ENCODE measurements around the gene COBLL1. TPM values are rescaled to one million over a fixed set of nuclear protein-coding genes. Genes with fewer than 3 reads are reported as not detected.
A peak's percentile ranks its signal among the peaks of the same experiment; 100 is the strongest.

Gene COBLL1
- total RNA-seq, 4 donors from 2014 or later, result 41.4 to 66.0 (median 61.9) TPM

DNA sequence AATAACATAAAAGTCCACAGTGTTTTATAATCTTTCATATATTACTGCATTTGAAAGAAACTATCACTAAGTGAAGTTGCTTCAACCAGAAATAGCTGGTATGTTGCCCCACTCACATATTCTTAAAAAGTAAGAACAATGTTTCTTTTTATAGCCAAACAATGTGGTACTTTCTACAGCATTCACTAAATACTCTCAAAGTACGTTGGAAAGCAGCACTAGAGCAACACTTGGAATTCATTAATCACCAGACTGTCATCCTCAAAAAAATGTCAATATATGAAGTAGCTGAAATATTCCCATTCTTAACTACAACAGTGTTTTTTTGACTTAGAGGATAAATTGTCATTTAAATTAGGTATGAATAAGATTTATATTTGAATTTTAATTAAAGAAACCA, 32.8 kb downstream of the COBLL1 start:
- Histone ChIP-seq H3K4me3 (no peak overlapping the region), H3K36me3 (no peaks in the 10 kb centered on the region), H3K4me1 (peaks cover 32 to 65% (median 57%) of the 10 kb centered on the region in 4 donors), H3K9me3 (no peaks in the 10 kb centered on the region), H3K27ac (replicated peaks in 1 of 4) (peak overlapping the region in 3 of 4 donors; percentile 7 to 41 (median 39)), H3K27me3 (no peaks in the 10 kb centered on the region)
- DNase-seq (ENCODE audit: extremely low spot score), result no peak
- TF ChIP-seq POLR2AphosphoS5 (IDR thresholded peaks at IDR 0.05) (no peak), POLR2A (IDR thresholded peaks at IDR 0.05; ENCODE audit: low read depth) (no peak), EP300 (IDR thresholded peaks at IDR 0.05) (no peak)
- TF ChIP-seq, protein P1, sequence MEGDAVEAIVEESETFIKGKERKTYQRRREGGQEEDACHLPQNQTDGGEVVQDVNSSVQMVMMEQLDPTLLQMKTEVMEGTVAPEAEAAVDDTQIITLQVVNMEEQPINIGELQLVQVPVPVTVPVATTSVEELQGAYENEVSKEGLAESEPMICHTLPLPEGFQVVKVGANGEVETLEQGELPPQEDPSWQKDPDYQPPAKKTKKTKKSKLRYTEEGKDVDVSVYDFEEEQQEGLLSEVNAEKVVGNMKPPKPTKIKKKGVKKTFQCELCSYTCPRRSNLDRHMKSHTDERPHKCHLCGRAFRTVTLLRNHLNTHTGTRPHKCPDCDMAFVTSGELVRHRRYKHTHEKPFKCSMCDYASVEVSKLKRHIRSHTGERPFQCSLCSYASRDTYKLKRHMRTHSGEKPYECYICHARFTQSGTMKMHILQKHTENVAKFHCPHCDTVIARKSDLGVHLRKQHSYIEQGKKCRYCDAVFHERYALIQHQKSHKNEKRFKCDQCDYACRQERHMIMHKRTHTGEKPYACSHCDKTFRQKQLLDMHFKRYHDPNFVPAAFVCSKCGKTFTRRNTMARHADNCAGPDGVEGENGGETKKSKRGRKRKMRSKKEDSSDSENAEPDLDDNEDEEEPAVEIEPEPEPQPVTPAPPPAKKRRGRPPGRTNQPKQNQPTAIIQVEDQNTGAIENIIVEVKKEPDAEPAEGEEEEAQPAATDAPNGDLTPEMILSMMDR (IDR thresholded peaks at IDR 0.05), result no peak
- 13% methylated on average over 1 of the region's 1 CpG for WGBS
- intact Hi-C loops (cut with DNase I), result no loop called here

DNA sequence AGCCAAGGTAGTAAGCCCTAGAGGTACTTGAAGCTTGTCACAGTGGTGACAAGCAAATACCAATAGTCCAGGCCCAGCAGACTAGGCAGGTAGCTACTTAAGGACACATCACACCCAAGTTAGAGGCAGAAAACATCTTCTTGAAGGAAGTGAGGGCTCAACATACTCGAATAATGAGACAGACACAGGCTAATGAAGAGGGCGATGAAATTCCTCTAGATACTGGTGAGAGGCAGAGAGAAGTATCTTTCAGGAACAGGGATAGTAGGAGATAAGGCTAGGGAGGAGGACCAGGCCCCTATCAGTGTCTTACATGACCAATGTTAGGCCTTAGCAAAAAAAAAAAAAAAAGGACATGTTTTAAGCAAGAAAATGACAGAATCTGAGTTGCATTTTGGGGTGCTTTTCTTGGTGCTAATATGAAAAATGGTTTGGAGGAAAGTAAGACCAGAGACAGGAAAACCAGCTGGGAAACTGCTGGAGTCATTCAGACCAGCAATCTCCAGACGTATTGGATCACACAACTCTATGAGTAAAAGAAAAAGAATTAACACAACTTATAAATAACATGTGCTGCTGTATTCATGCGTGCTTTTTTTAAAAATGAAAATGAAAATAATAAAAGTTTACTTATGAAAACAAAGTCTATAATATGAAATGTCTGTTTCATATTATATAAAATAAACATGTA, 37.7 kb downstream of the COBLL1 start:
- Histone ChIP-seq H3K4me3 (no peak overlapping the region), H3K36me3 (no peaks in the 10 kb centered on the region), H3K27me3 (no peaks in the 10 kb centered on the region), H3K4me1 (peaks cover 10 to 48% (median 31%) of the 10 kb centered on the region in 4 donors), H3K9me3 (no peaks in the 10 kb centered on the region), H3K27ac (replicated peaks in 1 of 4) (peak overlapping the region in 3 of 4 donors; percentile 39 to 57 (median 42))
- TF ChIP-seq, protein P1 (IDR thresholded peaks at IDR 0.05), result no peak
- no peak for TF ChIP-seq EP300 (IDR thresholded peaks at IDR 0.05)
- no peak for TF ChIP-seq POLR2A (IDR thresholded peaks at IDR 0.05; ENCODE audit: low read depth)
- TF ChIP-seq POLR2AphosphoS5 (IDR thresholded peaks at IDR 0.05), result no peak
- 71% methylated on average over 4 of the region's 4 CpGs for WGBS
- DNase-seq (ENCODE audit: extremely low spot score), result no peak
- intact Hi-C loops (cut with DNase I), result no loop called here

DNA sequence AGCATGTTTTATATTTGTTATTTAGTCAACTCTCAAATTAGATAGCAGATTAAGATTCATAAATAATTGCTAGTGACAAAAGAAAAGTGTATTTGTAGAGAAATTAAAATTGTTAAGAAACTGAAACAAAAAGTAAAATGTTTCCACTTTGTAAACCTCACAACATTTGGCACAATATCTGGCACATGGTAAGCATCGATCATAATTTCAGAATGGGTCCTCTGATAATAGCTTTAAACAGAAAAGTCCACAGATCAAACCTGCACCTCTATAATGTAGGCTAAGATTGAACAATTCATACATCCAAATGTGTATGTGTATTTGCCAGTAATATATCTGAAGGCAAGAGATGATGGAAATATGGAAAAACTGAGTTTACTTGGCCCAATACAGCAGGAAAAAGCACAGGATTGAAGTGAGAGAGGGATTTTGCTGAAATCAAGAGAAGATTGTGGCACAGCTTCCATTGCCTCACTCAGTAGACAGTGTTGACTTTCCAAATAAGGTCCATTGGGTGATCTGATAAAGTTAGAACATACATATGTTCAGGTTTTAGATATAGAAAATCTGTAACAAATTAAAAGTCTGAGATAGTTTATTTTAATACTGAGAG, 39.4 kb downstream of the COBLL1 start:
- DNase-seq (ENCODE audit: extremely low spot score), result no peak
- peaks cover 9 to 48% (median 34%) of the 10 kb centered on the region in 4 donors for H3K4me1 ChIP-seq
- H3K27ac ChIP-seq (replicated peaks in 1 of 4), result peak overlapping the region in 1 of 4 donors; percentile 13
- no peaks in the 10 kb centered on the region for H3K36me3 ChIP-seq
- H3K9me3 ChIP-seq, result no peaks in the 10 kb centered on the region
- no peaks in the 10 kb centered on the region for H3K27me3 ChIP-seq
- TF ChIP-seq POLR2A (IDR thresholded peaks at IDR 0.05; ENCODE audit: low read depth), result no peak
- TF ChIP-seq EP300 (IDR thresholded peaks at IDR 0.05), result no peak
- TF ChIP-seq, protein P1 (IDR thresholded peaks at IDR 0.05), result no peak
- TF ChIP-seq POLR2AphosphoS5 (IDR thresholded peaks at IDR 0.05), result no peak
- WGBS, result 43% methylated on average over 1 of the region's 1 CpG
- intact Hi-C loops (cut with DNase I), result no loop called here
- no peak overlapping the region for H3K4me3 ChIP-seq

DNA sequence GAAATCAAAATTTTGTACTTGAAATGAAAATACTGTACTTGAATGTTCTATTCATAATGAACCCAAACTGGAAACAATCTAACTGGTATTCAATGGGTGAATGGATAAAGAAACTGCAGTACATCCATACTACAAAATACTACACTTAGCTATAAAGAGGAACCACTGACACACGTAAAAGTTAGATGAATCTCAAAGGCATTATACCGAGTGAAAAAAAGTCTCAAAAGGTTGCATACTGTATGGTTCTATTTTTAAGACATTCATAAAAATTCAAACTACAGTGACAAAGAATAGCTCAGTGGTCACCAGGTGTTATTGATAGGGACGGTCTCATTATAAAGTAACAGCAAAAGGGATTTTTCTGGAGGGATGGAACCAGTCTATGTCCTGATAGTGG, 41.1 kb downstream of the COBLL1 start:
- no peak for DNase-seq (ENCODE audit: extremely low spot score)
- 93% methylated on average over 3 of the region's 3 CpGs for WGBS

More for the DNA sequence above, 41.1 kb downstream of the COBLL1 start:
- TF ChIP-seq, protein P1 (IDR thresholded peaks at IDR 0.05), result no peak
- TF ChIP-seq EP300 (IDR thresholded peaks at IDR 0.05) (no peak), POLR2AphosphoS5 (IDR thresholded peaks at IDR 0.05) (no peak), POLR2A (IDR thresholded peaks at IDR 0.05; ENCODE audit: low read depth) (no peak)
- no peaks in the 10 kb centered on the region for H3K9me3 ChIP-seq
- H3K4me1 ChIP-seq, result peaks cover 9 to 52% (median 37%) of the 10 kb centered on the region in 4 donors
- H3K27me3 ChIP-seq, result no peaks in the 10 kb centered on the region
- no peak overlapping the region for H3K4me3 ChIP-seq
- no peaks in the 10 kb centered on the region for H3K36me3 ChIP-seq
- intact Hi-C loops (cut with DNase I), result no loop called here
- H3K27ac ChIP-seq (replicated peaks in 1 of 4), result no peak overlapping the region
